Neural progenitor cell (in vitro differentiated cells): ENCODE data around the gene OXSR1.

Experiments used
- EZH2 ChIP-seq: fragments of 200-600 bp; sonication (generic); IDR thresholded peaks from 2 replicates; pipeline ENCODE4 v1.6.1; 2017; ENCODE audit warnings: antibody characterized with exemption, mild to moderate bottlenecking, moderate library complexity
- EZH2phosphoT487 ChIP-seq: fragments of 200-600 bp; sonication (generic); IDR thresholded peaks from 2 replicates; pipeline ENCODE4 v1.6.1; 2017; ENCODE audit warnings: antibody characterized with exemption
- TF ChIP-seq, protein P1 (sequence below): fragments of 200-600 bp; sonication (generic); IDR thresholded peaks from 2 replicates; pipeline ENCODE4 v1.5.1; 2017; ENCODE audit warnings: antibody characterized with exemption, mild to moderate bottlenecking

DNA sequence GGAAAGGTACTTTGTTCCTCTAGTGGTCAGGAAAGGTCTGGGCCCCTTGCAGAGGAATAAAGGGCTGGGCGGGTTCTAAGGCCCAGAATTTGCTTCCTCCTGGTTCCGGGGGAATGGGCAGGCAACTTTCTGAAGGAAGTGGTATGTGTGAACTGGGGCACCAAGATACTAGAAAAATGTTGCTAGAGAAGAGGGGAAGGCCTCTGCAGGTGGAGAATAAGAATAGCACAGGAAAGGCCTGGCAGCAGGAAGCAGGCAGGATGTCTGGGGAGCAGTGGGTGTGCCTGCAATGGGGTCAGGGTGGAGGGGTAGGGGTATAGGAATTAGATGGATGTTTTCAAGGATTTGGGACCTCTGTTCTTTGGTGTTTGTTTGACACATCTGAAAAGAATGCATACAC, 102.3 kb downstream of the OXSR1 start:
- TF ChIP-seq, protein P1, sequence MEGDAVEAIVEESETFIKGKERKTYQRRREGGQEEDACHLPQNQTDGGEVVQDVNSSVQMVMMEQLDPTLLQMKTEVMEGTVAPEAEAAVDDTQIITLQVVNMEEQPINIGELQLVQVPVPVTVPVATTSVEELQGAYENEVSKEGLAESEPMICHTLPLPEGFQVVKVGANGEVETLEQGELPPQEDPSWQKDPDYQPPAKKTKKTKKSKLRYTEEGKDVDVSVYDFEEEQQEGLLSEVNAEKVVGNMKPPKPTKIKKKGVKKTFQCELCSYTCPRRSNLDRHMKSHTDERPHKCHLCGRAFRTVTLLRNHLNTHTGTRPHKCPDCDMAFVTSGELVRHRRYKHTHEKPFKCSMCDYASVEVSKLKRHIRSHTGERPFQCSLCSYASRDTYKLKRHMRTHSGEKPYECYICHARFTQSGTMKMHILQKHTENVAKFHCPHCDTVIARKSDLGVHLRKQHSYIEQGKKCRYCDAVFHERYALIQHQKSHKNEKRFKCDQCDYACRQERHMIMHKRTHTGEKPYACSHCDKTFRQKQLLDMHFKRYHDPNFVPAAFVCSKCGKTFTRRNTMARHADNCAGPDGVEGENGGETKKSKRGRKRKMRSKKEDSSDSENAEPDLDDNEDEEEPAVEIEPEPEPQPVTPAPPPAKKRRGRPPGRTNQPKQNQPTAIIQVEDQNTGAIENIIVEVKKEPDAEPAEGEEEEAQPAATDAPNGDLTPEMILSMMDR: no peak
- TF ChIP-seq EZH2phosphoT487 (no peak), EZH2 (no peak)
